ENCODE results near the gene INVS.
"Not testable (repeated sequence)": the region's sequence is repeated elsewhere in the genome, so short reads cannot be mapped to it uniquely, and the experiment has no call there.

INVS gene

DNA sequence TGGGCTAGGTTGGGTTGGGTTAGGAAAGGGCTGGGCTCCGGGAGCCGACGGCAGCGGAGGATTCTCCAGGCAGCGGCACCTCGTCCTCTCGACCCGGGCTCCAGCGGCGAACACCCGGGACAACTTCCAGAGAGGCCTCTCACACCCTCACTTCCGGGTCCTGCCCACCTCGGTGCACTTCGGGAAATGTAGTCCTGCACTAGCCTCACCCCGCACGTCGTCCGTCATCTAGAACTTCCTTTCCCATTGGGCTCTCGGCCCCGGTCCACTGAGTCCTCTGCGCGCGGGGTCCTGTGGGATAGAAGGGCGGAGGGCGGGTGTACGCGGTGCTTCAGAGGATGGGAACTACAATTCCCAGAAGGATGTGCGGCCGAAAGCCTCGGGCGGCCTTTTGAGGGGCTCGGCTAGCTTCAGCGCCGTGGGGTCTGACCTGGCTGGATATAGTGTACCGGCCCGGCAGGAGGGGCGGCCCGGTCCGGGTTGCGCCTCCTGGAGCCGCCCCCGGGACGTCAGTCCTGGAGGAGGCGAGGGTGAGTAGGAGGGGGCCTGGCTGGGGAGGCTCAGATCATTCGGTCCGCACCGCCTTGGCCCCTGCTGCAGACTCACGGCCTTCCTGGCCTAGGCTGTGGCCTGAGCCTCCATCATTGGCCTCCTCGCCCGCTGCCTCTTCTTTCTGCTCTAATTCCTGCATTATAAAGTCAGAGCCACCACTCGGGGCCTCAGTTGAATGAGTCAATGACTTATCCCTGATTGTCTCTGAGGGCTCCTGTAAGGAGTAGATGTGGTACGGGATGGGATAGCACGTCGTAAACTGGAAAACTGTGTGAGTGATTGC, at the start of gene INVS, which contains the start of gene ERP44:
INVS (plus strand) TSS at position 357 of the 835 bp plus-strand sequence. CDS start 5,279 bp downstream, outside the sequence.
ERP44 (minus strand) TSS at position 114 of the 835 bp plus-strand sequence. CDS start 160 bp downstream, outside the sequence.
- peak; percentile 90 to 97 for DNase-seq (ENCODE audit: low read depth in 2 of 2)

- no peak for DNase-seq (ENCODE audit: low read depth in 2 of 2)
Measured at GRCh38 chr9:100049551-100049950, 49.5 kb upstream of the INVS start.

DNA sequence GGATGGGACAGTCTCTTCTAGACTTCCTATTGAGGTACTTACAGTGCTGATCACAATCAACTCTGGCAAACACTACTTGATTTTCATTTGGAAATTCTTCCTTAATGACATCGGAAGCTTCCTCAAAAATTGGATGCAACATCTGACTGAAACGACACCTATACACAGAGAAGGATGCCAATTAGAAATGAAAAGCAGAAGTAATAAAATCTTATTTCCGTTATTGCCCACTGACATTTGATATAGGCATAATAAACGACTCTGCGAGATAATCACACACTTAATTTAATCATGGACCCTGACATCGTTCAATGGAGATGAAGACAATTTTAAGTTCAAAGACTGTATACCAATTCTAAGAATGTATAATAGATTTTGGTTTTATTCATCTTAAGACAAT, 46.7 kb upstream of the INVS start:
- DNase-seq (ENCODE audit: low read depth in 2 of 2): no peak

DNA sequence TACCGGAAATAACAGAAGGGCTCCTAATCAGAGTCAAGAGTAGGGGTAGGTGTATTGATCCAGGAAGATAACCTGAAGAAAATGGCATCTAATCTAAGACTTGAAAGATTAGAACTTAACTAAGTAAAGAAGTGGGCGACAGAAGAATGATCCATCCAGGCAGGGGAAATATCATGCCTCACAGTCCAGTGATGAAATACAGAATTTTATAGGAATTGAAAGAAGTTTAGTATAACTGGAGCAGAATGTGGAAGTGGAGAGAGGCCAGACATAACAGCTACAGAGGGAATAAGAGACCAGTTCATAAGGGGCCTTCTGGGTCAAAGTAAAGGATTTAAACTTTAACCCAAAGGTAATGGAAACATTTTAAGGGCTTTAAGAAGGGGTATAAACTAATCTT, 42.5 kb upstream of the INVS start:
- no peak for DNase-seq (ENCODE audit: low read depth in 2 of 2)

GRCh38 chr9:100057624-100058023, 41.4 kb upstream of the INVS start:
- no peak for DNase-seq (ENCODE audit: low read depth in 2 of 2)

DNA sequence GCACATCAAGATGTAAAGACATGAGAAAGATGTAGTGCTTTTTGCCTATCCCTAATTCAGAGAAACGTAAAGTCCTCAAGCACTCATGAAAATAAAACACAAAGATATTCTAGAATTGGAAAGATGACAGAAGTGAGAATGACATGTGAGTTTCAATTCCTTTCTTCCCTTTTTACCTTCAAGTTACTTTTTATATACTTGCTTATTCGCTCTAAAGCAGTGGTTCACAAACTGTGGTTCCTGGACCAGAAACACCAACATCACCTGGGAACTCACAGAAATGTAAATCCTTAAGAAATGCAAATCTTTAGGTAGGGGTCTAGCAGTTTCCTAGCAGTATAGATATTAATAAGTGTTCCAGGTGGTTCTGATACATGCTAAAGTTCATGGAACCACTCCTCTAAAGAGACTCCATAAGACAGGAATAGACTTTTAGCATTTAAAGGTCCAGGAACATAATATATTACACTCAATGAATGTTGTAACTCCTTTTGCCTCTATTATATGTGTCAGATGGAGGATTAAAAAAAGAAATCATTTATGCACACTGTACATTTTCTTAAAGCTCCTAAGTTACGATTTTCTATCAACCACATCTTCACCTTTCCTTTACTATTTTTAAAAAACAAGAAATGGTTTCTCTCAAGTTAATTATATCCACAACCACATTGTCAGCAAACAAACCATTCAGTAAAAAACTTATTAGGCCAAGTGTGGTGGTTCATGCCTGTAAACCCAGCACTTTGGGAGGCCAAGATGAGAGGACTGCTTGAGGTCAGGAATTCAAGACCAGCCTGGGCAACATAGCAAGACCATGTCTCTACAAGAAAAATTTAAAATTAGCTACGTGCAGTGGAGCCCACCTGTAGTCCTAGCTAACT, 40.1 kb upstream of the INVS start:
- no peak for DNase-seq (ENCODE audit: low read depth in 2 of 2)

DNA sequence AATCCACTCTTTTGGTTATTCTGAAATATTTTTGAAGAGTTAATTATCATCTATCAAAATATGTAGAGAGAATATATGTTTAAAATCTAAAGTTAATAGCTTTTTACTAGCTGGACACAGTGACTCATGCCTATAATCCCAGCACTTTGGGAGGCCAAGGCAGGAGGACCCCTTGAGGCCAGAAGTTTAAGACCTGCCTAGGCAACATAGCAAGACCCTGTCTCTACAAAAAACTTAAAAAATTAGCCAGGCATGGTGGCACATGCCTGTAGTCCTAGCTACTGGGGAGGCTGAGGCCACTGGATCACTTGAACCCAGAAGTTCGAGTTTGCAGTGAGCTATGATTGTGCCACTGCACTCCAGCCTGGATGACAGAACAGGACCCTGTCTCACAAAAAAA, 36.4 kb upstream of the INVS start:
- not testable (repeated sequence) for DNase-seq (ENCODE audit: low read depth in 2 of 2)

DNA sequence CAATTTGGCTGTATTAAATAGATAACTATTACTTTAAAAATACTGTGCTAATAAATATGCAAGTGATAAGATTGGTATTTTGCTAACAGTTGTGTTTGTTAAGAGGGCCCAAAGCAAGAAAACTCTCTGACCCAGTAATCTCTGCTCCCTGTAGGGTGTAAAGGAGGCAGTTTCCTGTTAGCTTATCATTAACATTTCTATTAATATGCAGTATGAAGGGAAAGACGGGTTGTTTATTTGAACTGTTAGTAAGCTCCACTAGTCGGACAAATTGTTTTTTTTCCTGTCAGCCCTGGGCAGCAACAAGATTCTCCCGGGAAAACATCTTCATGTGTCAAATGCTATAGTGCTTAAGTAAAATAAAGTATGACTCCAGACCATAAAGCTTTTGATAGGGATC, 35.9 kb upstream of the INVS start:
- no peak for DNase-seq (ENCODE audit: low read depth in 2 of 2)

DNA sequence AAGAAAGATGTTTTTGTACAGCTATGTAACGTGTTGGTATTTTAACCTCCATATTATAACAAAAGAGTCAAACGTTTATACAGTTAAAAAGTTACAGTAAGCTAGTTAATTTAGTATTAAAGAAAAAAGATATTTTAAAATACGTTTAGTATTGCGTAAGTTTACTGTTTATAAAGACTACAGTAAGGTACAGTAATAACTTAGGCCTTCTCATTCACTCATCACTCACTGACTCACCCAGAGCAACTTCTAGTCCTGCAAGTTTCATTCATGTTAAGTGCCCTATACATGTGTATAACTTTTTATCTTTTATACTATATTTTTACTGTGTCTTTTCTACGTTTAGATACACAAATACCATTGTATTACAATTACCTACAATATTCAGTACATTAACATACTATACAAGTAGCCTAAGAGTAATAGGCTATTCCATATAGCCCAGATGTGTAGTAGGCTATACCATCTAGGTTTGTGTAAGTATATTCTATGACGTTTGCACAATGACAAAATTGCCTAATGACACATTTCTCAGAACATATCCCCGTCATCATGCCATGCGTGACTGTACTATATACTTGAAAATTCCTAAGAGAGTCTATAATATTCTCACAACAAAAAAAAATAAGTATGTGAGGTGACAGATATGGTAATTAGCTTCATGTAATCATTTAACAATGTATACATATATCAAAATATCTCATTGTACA, 34.0 kb upstream of the INVS start:
- DNase-seq (ENCODE audit: low read depth in 2 of 2): no peak

DNA sequence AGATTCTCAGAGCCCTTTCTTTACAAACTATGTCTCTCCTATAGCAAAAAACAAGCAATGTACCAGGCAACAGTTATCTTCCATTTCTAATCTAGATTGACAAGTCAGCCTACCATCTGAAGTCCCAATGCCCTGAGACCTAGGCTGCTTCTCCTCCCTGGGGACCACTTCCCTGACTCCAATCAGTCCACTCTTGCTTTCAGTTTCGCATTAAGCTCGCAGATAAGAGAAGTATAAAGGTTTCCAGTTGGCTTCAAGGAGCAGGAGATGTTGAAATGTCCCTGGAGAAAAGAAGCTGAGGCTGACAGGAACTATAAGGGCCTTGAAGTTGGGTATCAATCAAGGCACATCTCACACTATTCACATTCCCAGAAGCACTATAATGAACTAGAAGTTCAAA, 32.5 kb upstream of the INVS start:
- no peak for DNase-seq (ENCODE audit: low read depth in 2 of 2)

DNA sequence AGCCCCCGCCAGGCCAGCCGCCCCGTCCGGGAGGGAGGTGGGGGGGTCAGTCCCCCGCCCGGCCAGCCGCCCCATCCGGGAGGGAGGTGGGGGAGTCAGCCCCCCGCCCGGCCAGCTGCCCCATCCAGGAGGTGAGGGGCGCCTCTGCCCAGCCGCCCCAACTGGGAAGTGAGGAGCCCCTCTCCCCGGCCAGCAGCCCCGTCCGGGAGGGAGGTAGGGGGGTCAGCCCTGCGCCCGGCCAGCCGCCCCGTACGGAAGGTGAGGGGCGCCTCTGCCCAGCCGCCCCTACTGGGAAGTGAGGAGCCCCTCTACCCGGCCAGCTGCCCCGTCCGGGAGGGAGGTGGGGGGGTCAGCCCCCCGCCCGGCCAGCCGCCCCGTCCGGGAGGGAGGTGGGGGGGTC, 31.1 kb upstream of the INVS start:
- DNase-seq (ENCODE audit: low read depth in 2 of 2): not testable (repeated sequence)

DNA sequence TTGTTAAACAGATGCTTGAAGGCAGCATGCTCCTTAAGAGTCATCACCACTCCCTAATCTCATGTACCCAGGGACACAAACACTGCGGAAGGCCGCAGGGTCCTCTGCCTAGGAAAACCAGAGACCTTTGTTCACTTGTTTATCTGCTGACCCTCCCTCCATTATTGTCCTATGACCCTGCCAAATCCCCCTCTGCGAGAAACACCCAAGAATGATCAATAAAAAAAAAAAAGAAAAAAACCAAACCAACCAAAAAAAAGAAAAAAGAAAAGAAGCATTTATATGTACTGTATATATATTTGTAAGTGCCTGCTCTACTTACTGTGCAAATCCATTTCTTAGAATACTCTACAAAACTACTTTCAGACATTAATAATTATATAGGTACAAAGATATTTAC, 30.0 kb upstream of the INVS start:
- DNase-seq (ENCODE audit: low read depth in 2 of 2): not testable (repeated sequence)

- DNase-seq (ENCODE audit: low read depth in 2 of 2): no peak
Measured at GRCh38 chr9:100070104-100071041, 28.7 kb upstream of the INVS start.

DNA sequence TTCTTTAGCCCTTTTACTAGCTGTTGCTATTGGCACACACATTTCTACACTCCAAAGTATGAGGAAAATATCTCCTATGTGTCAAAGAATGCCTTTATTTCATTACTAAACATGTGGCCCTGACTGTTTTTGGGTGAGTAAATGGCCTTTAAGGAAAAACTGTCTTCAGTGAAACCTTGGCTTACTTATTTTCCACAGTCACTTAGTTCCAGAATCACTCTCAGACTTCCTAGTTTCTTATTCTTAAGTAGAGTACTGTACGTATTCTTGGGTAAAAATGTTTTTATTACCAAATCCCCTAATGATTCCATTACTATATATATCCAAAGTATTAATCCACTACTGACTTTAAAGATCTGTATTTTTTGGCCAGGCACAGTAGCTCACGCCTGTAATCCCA, 27.8 kb upstream of the INVS start:
- DNase-seq (ENCODE audit: low read depth in 2 of 2): no peak

DNA sequence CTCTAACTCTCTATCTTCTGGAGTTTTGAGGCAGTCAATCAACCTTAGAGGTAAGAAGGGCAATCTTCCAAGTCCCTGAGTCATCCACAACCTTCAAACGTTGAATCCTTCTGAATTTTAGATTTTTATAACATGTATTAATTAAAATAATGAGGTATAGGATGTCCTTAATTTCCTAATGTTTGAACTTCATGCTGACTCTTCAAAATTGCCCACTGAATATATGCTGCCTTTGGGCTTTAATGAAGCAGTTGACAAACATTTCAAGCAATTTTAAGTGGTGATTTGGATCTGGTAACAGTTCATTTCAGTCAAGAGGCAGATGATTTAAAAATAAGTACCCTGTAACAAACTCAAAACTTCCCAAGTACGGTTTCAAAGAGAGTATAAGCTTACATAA, 26.2 kb upstream of the INVS start:
- DNase-seq (ENCODE audit: low read depth in 2 of 2): no peak

DNA sequence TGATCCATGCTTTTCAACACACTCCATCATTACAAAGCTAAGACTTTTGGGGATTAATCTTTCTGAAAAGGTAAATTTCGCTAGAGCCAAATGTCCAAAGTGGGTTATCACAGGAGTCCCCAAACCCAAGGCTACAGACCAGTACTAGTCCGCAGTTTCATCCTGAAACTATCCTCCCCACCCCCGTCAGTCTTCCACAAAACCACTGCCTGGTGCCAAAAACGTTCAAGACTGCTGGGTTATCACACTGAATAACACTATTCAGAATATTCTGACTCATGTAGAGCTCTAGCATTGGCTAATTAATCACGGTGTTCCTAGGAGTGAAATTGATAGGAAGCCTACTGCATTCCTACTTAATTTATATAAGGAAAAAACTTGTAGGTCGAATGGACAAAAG, 24.9 kb upstream of the INVS start:
- no peak for DNase-seq (ENCODE audit: low read depth in 2 of 2)

DNA sequence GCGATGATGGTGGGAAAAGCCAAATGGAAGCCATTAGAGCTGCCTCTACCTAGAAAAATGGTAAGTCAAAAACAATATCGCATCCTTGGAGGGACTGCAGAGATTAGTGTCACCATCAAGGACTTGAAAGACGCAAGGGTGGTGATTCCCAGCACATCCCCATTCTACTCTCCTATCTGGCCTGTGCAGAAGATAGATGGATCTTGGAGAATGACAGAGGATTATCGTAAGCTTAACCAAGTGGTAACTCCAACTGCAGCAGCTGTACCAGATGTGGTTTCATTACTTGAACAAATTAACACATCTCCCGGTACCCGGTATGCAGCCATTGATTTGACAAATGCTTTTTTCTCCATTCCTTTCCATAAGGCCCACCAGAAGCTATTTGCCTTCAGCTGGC, 24.1 kb upstream of the INVS start:
- DNase-seq (ENCODE audit: low read depth in 2 of 2): no peak

GRCh38 chr9:100076256-100076655, 22.8 kb upstream of the INVS start:
- not testable (repeated sequence) for DNase-seq (ENCODE audit: low read depth in 2 of 2)

DNA sequence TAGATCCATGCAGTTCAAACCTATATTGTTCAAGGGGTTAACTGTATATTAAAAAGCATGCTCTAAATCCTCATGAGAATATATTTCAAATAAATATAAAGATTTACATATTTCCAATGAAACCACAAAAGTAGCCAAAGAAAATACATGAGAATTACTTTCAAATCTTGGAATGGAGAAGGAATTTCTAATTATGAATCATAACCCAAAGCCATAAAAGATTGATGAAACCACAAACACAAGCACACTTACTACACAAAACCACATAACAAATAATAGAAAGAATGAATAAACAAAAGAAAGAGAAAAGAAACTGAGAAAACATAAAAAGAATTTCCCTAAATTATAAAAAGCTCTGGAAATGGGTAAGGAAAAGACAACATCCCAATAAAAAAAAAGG, 16.3 kb upstream of the INVS start:
- DNase-seq (ENCODE audit: low read depth in 2 of 2): no peak

- DNase-seq (ENCODE audit: low read depth in 2 of 2): no peak
Measured at GRCh38 chr9:100083448-100084127, 15.5 kb upstream of the INVS start.

- DNase-seq (ENCODE audit: low read depth in 2 of 2): no peak
Measured at GRCh38 chr9:100084128-100084453, 15.0 kb upstream of the INVS start.
